GM18951 (cell line): ENCODE measurements around the gene KRTAP5-6.

Experiments used
- POLR2A ChIP-seq: IDR thresholded peaks from 4 replicates; pipeline ENCODE4 v1.6.1; 2011; ENCODE audit warnings: mild to moderate bottlenecking; ENCODE audit not compliant: insufficient read length, insufficient read depth; ENCODE audit errors: extremely low read depth
- in situ Hi-C: fragments of 300-500 bp; cut with MboI; formaldehyde crosslinking; loops from one replicate; pipeline ENCODE4 v1.12.0; 2022; ENCODE audit warnings: low sequenced_read_pairs, mixed read lengths, inconsistent platforms; ENCODE audit not compliant: unreplicated experiment

Gene KRTAP5-6

DNA sequence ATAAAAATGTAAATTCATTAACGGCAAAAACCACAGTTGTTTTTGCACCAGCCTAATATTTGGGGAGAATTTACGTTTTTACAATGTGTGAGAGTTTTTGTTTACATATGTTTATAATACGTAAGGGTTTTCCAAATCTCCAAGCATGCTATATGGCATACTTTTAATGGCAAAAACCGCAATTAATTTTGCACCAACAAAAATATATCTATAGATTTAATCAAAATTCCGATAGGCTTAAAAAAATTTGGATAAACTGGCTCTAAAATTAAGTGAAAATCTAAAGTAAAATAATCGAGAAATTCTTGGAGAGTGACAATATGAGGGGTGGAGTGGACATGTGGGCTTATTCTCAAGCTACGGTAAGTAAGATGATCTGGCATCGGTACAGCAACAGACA, 22.8 kb downstream of the KRTAP5-6 start:
- TF ChIP-seq POLR2A: no peak
- in situ Hi-C loops: no loop called here

DNA sequence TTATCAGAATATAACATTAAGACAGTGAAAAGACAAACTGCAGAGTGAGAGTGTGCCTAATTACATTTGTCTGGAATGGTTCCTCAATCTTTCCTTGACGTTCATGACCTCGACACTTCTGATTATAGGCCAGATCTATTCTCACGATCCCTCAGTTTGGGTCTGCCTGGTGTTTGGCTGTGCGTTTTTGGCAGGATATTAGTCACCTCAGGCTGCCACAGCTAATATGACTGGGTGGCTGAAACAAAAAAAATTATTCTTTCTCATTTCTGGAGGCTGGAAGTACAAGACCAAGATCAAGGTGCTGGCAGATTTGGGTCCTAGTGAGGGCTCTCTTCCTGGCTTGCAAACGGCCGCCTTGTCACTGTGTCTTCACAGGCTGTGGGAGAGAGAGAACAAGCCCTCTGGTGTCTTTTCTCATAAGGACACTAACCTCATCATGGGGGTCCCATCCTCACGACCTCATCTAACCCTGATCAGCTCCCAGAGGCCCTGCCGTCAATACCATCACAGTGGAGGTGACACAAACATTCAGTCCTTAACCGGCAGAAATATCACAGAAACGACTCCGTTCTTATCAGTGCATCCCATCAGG, 30.2 kb downstream of the KRTAP5-6 start:
- TF ChIP-seq POLR2A: no peak
- in situ Hi-C loops: no loop called here

DNA sequence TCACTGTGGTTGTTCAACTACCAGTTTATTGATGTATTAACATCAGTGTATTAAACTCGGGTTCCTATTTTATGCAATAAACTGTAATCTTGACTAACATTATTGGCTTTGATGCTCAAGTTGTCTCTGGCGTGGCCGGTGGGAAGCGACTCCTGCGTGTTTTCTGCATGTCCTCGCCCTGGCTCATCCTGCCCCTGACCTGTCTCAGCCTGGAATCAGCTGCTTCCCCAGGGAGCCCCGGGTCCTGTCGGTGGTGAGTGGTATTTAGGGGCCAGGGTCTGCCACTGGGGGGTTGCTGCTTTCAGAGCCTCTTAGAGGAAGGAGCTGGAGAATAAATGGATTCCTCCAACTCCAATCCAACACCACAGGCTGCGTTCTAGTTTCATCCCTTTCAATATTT, 30.9 kb downstream of the KRTAP5-6 start:
- no peak for TF ChIP-seq POLR2A
- in situ Hi-C loops: no loop called here

DNA sequence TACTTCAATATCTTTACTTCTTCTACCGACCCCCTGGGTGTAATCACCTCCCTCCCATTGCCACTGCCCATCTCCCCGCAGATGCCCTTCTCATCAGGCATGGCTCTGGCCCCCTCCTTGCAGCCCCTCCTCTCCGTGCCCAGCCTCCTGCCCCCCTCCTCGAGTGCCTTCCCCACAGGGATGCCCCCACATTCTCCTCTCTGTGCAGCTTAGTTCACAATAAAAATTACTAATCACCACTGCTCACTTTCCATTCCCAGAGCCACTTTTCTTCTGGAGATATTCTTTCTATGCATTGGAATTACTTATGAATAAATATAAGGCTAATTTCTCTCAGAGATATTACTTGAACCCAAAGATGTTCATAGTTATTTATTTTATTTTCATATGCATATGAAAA, 31.3 kb downstream of the KRTAP5-6 start:
- TF ChIP-seq POLR2A: no peak
- in situ Hi-C loops: no loop called here

DNA sequence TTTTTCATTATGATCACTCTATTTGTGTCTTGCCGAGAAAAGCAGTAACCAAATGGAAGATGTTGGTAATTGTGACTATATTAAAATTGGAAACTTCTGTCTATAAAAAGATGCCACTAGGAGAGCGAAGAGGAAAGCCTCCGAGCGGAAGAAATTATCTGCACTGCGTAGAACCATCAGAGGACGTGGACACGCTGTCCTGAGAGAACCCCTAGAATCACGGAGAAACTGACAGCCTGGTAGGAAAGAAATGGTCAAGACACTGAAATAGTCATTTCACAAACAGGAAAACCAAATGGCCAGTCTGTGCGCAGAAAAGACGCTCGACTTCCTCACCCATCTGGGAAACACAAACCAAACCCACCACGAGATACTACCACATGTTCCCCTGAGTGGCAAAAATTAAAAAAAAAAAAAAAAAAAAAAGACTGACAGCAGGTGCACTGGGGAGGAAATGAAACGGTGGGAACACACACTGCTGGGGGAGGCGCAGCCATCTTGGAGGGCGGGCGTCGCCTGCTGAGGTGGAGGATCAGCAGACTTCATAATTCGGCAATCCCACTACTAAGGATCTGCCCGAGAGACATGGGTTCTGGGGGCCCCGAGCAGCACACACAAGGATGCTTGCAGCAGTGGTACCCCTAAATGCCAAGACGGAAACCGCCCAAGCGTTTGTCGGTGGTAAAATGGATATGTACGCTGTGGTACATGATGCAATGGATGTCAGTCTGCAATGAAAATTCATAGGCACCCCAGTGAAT, 32.1 kb downstream of the KRTAP5-6 start:
- TF ChIP-seq POLR2A: no peak
- in situ Hi-C loops: no loop called here

DNA sequence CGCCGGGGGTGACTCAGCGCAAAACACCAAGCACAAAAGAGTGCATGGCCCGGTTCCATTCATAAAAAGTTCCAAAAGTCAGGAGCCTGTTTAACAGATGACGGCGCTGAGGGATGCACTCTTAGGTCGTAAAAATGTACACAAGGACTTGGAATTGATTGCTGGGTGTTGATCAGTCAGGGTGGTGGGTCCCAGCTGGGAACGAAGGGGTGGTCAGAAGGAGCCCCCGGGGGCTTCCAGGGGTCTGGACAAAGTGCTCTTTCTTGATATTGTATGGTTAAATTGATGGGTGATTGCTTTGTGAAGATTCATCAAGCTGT, 32.7 kb downstream of the KRTAP5-6 start:
- TF ChIP-seq POLR2A: no peak

DNA sequence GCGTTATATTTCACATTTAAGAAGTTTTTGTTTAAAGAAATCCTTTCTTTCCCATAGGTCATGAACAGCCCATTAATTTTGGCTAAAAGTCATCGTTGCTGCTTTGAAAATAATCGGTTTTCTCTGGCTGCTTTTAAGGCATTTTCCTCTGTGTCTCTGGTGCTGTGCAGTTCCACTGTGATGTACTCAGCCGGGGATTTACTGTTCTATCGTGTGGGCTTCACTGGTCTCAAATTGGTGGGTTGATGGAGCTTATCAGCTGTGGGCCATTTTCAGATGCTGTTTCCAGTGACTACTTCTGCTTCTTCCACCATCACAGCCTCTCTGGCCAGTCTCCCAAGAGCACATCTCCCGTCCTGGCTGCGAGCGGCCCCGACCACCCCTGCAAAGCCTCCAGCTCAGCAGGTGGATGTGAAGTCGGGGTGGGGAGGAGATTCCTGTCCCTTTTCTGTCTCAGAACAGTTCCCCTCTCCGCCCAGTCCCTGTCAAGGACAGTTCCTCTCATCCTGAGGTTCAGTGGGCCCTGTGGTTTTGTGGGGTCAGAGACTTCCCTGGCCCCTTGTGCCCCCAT, 33.1 kb downstream of the KRTAP5-6 start:
- no peak for TF ChIP-seq POLR2A
- in situ Hi-C loops: no loop called here

More for the DNA sequence above, 32.7 kb downstream of the KRTAP5-6 start:
- in situ Hi-C loops: no loop called here

DNA sequence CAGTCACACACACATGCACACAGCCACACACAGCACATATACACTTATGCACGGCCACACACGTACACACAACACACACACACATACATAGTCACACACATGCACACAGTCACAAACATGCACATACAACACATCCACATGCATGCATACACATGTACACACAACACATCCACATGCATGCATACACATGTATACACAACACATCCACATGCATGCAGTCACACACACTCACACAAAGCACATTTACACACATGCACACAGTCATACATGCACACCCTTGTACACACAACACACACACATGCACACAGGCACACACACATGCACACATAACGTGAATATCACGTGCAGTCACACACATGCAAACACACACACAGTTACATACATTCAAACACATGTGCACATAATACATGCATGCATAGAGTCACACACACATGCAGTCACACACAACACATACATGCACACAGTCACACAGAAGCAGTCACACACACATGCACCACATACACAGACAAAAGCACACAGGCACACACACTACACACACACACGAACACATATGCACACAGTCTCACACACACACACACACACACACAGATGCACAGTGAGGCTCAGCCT, 34.6 kb downstream of the KRTAP5-6 start:
- in situ Hi-C loops: no loop called here
- no peak for TF ChIP-seq POLR2A

DNA sequence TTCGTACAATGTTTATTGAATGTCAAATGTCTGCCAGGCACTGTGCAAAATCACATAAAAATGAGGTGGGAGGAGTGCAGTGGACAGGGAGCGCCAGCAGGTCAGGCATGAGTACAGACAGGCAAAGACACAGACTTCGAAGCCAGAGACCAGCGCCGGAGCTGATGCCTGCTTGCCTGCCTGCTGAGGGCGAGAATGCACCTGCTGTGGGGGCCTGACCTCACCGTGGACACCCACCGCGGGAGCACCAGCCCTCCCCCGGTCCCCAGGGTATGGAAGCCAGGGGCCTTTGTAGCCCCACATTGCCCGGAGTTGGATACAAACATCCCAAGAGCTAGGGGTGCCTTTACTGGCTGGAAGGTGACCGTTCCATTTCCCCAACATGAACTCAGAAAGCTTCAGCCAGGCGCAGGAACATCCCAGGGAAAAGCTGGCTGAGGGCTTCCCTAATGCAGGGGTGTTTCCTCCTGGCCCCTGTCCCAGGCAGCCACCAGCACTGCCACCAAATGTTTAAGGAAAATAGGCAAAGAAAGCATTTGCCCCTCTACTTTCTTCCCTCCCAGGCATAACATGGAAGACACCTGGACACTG, 35.5 kb downstream of the KRTAP5-6 start:
- no peak for TF ChIP-seq POLR2A
- in situ Hi-C loops: no loop called here

DNA sequence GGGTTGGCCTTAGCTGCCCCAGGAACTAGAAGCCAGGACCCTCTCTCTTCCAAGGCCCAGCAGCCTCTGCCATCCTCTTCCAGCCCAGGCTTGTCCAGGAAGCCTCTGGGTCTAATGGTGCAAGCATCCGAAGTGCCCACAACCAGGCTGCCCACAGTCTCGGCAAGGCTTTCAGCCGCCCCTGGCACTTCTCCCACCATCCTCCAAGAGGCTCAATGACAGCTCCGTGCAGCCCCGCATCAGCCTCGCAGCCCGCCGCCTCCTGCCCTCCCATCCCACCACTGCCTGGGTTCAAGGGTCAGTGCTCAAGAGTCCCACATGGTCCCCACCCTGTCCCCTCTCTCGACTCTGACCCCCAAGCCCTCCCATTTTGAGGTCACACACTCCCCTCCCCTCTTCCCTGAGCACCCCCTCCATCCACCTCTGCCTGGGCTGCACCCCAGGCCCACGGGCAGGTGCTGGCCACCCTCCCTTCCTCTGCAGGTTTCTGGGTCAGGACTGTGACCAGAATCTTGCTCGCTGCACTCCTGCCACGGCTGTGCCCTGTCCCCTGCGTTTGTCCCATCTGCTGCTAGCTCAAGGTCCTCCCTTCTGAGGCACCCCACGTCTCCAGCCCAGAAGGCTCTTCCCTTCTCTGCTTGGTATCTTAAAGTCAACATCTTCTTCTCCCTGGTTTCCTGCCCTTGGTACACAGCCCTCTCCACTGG, 36.2 kb downstream of the KRTAP5-6 start:
- TF ChIP-seq POLR2A: no peak
- in situ Hi-C loops: no loop called here

DNA sequence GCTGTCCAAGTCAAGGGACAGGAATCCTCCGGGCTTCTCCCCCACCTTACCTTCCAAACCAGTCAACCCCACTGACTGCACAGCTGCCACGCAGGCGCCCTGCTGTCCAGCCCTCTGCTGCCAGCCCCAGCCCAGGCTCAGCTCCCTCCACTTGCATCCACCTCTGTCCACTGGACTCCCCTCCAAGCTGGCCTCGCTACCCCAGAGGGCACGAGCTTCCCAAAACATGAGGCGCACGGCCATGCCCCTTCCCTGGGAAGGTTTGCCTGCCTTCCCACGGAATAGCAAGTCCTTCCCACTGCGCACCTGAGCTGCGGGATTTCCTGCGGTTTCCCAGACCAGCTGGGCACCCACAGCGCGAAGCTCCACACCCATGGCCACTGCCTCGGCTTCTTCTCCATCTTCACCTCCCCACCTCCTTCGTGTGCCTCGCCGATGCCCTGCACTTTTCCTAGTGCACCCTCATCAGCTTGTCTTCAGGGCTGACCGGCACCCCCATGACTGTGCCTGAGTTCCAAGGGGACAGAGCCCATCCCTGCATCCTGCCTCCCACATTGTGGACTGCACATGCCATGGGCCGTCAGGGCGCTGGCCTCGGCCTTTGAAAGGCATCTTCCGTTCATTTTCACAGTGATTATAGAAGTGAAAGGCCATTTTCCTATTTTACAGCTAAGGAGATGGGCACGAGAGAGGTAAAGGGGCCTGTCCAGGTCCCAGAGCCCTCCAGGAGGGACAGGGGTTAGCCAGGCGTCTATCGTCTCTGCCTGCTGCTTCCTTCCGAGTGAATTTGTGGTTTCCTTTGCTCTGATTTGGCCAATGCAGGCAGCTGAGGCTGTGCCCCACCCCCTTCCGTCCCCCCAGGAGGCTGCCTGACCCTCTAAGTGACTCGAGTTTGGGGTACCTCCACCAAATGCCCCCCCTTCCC, 37.0 kb downstream of the KRTAP5-6 start:
- no peak for TF ChIP-seq POLR2A
- in situ Hi-C loops: no loop called here

DNA sequence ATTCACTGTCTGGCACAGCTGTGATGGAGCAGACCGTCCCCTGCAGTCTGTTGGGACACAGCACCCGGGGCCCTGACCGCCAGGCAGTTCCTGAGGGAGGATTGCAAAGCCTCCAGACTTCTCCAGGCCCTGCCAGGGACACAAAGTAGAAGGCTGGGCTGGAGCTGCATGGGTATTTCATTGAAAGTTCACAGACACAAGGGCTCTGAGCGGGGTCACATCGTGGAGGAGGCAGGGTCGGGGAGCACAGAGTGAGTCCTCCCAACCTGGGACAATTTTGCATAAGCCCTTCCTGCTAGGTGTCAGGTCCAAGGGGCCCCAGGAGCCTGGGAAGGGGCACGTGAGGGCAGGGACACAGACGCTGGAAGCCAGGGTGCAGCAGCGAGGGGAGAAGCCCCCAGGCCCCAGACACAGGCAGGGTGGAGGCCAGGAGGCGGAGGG, 37.7 kb downstream of the KRTAP5-6 start:
- TF ChIP-seq POLR2A: no peak

DNA sequence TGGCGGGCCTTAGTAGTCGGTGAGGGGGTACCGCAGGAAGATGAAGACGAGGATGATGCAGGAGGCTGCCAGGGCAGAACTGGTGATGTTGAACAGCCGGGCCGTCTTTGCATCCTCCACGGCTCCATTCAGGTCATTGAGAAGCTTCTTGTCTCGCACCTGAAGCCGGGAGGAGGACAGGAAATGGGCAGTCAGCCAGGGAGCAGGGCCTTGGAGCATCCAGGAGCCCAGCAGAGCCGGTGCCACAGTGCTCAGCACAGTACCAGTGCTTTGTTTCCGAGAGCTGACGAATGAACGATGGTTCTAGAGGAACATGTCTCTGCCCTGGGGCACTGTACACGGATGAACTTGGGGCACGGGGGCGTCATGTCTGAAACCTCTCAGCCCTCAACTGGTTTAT, 38.3 kb downstream of the KRTAP5-6 start:
- in situ Hi-C loops: no loop called here
- TF ChIP-seq POLR2A: no peak

More for the DNA sequence above, 37.7 kb downstream of the KRTAP5-6 start:
- in situ Hi-C loops: no loop called here
